ENCODE data around the gene DLX3.

- no peak for TF ChIP-seq CTCF (IDR thresholded peaks at IDR 0.05; ENCODE audit: poor library complexity, severe bottlenecking)
- no peak for TF ChIP-seq TAF1 (IDR thresholded peaks at IDR 0.05; ENCODE audit: low read depth)
- TF ChIP-seq POLR2AphosphoS5 (IDR thresholded peaks at IDR 0.05), result no peak
- TF ChIP-seq EZH2 (IDR thresholded peaks at IDR 0.05; ENCODE audit: borderline replicate concordance, insufficient read depth, low read length, poor library complexity, severe bottlenecking), result no peak
- TF ChIP-seq EP300 (conservative IDR thresholded peaks at IDR 0.05; ENCODE audit: poor library complexity, severe bottlenecking), result no peak
- TF ChIP-seq RAD21 (conservative IDR thresholded peaks at IDR 0.05), result no peak
Observed at GRCh38 chr17:49989518-49989880, 5.5 kb downstream of the DLX3 start.

Data from neural cell (in vitro differentiated cells).